Left lobe of liver (tissue), 2 donors: Measurements from ENCODE around the gene CEP70. TPM values are rescaled to one million over a fixed set of nuclear protein-coding genes. Genes with fewer than 3 reads are reported as not detected.
"Not testable (repeated sequence)": the region's sequence is repeated elsewhere in the genome, so short reads cannot be mapped to it uniquely, and the experiment has no call there.

Experiments used
- ATAC-seq: fragments of 200-7000 bp; cut with Tn5 transposase; one replicate; pipeline ENCODE4 v1.9.1; 2020; ENCODE audit warnings: mild to moderate bottlenecking, moderate library complexity
- DNase-seq: peaks from one replicate; pipeline ENCODE4 v3.0.0-alpha.2; 2020; ENCODE audit warnings: low spot score
- total RNA-seq: library from RNA; stranded (reverse); gene quantifications from one replicate; pipeline ENCODE4 v1.2.1, GENCODE V29; 2021
- donor health status: DM: no; HTN: no; CAD: no; lungs with moderate emphysema.
- donor health status: DM: no; HTN: yes; CAD: no.

Gene CEP70
- total RNA-seq = 23.8 TPM

GRCh38 chr3:138594150-138594934 is at the start of gene CEP70:
CEP70 (minus strand) TSS chr3:138594260; CDS start chr3:138572927, 21,333 bp downstream.
- ATAC-seq (peak; percentile 92), DNase-seq (peak; percentile 97)

GRCh38 chr3:138642927-138643253 is 48.8 kb upstream of the CEP70 start:
- DNase-seq (no peak), ATAC-seq (no peak)

- DNase-seq (no peak), ATAC-seq (no peak)
Observed at GRCh38 chr3:138642226-138642926, 48.3 kb upstream of the CEP70 start.

- no peak for ATAC-seq
- no peak for DNase-seq
Observed at GRCh38 chr3:138640537-138640936, 46.5 kb upstream of the CEP70 start.

GRCh38 chr3:138638641-138639040 is 44.6 kb upstream of the CEP70 start:
- ATAC-seq = no peak
- no peak for DNase-seq

GRCh38 chr3:138629526-138629925 is 35.5 kb upstream of the CEP70 start:
- ATAC-seq (no peak), DNase-seq (no peak)

- no peak for ATAC-seq
- no peak for DNase-seq
Observed at GRCh38 chr3:138625707-138626365, 31.8 kb upstream of the CEP70 start.

GRCh38 chr3:138624518-138624917 is 30.5 kb upstream of the CEP70 start:
- ATAC-seq = no peak
- no peak for DNase-seq

GRCh38 chr3:138620431-138620830 is 26.4 kb upstream of the CEP70 start:
- ATAC-seq (no peak), DNase-seq (no peak)

GRCh38 chr3:138615462-138615861 is 21.4 kb upstream of the CEP70 start:
- ATAC-seq (no peak), DNase-seq (no peak)

- DNase-seq = no peak
- ATAC-seq = no peak
Observed at GRCh38 chr3:138609898-138610266, 15.8 kb upstream of the CEP70 start.

GRCh38 chr3:138608322-138609135 is 14.5 kb upstream of the CEP70 start, which contains the start of gene FAIM:
FAIM (plus strand) TSS chr3:138608771; CDS start chr3:138619727, 10,956 bp downstream.
- DNase-seq = peak; percentile 75
- ATAC-seq = peak; percentile 81

GRCh38 chr3:138604106-138604595 is 10.1 kb upstream of the CEP70 start:
- ATAC-seq = not testable (repeated sequence)

GRCh38 chr3:138601661-138602060 is 7.6 kb upstream of the CEP70 start:
- ATAC-seq, DNase-seq: not testable (repeated sequence)

More at GRCh38 chr3:138604106-138604595, 10.1 kb upstream of the CEP70 start:
- DNase-seq = not testable (repeated sequence)

- no peak for DNase-seq
- ATAC-seq = no peak
Observed at GRCh38 chr3:138600100-138600745, 6.2 kb upstream of the CEP70 start.

GRCh38 chr3:138598534-138598933 is 4.5 kb upstream of the CEP70 start:
- ATAC-seq (no peak), DNase-seq (no peak)

GRCh38 chr3:138597186-138597976 is 3.3 kb upstream of the CEP70 start:
- ATAC-seq, DNase-seq: not testable (repeated sequence)

- no peak for ATAC-seq
- DNase-seq = no peak
Observed at GRCh38 chr3:138594935-138595610, 1.0 kb upstream of the CEP70 start.
